GM18526 (cell line): ENCODE results near the gene WASF3.

Source experiments
- POLR2A ChIP-seq: IDR thresholded peaks from 3 replicates; pipeline ENCODE4 v1.6.1; 2011; ENCODE audit not compliant: insufficient read length; ENCODE audit errors: extremely low read depth

The WASF3 gene

GRCh38 chr13:26557393-26558073, at the start of gene WASF3:
WASF3 (plus strand) TSS chr13:26557683; CDS start chr13:26642271, 84,588 bp downstream.
- no peak for TF ChIP-seq POLR2A

GRCh38 chr13:26508885-26509284, 48.6 kb upstream of the WASF3 start:
- TF ChIP-seq POLR2A: no peak

- no peak for TF ChIP-seq POLR2A
Measured at GRCh38 chr13:26509491-26509890, 48.0 kb upstream of the WASF3 start.

- TF ChIP-seq POLR2A: no peak
Measured at GRCh38 chr13:26513931-26514330, 43.6 kb upstream of the WASF3 start.

GRCh38 chr13:26515721-26516120, 41.8 kb upstream of the WASF3 start:
- TF ChIP-seq POLR2A: no peak

- TF ChIP-seq POLR2A: no peak
Measured at GRCh38 chr13:26517936-26518335, 39.5 kb upstream of the WASF3 start.

- no peak for TF ChIP-seq POLR2A
Measured at GRCh38 chr13:26518451-26518959, 39.0 kb upstream of the WASF3 start.

- no peak for TF ChIP-seq POLR2A
Measured at GRCh38 chr13:26522571-26522970, 34.9 kb upstream of the WASF3 start.

GRCh38 chr13:26523007-26523406, 34.5 kb upstream of the WASF3 start:
- no peak for TF ChIP-seq POLR2A

GRCh38 chr13:26525528-26525927, 32.0 kb upstream of the WASF3 start:
- no peak for TF ChIP-seq POLR2A

GRCh38 chr13:26526702-26527216, 30.7 kb upstream of the WASF3 start:
- no peak for TF ChIP-seq POLR2A

GRCh38 chr13:26528527-26528926, 29.0 kb upstream of the WASF3 start:
- no peak for TF ChIP-seq POLR2A

GRCh38 chr13:26529441-26529840, 28.0 kb upstream of the WASF3 start:
- no peak for TF ChIP-seq POLR2A

- no peak for TF ChIP-seq POLR2A
Measured at GRCh38 chr13:26531742-26532141, 25.7 kb upstream of the WASF3 start.

- TF ChIP-seq POLR2A: no peak
Measured at GRCh38 chr13:26534036-26534726, 23.3 kb upstream of the WASF3 start.
